SK-N-SH (cell line): Measurements from ENCODE around the gene SCAPER. TPM values are rescaled to one million over a fixed set of nuclear protein-coding genes. Genes with fewer than 3 reads are reported as not detected.

Experiments
- CTCF ChIA-PET: fragments of 300-600, 350-600 bp; formaldehyde crosslinking; extraction: SDS; loops from one replicate; lab custom pipeline; 2021; lab: Yijun Ruan, JAX
- POLR2A ChIA-PET: fragments of 350-600 bp; sonication (Branson Sonifier 250); formaldehyde crosslinking; extraction: SDS; loops from one replicate; lab custom pipeline; 2020; ENCODE audit warnings: antibody characterized with exemption, inconsistent platforms; lab: Yijun Ruan, JAX
- DNase-seq: peaks from one replicate; pipeline ENCODE4 v3.0.0; 2012
- H2AFZ ChIP-seq: fragments of 200-600 bp; sonication (generic); 2 replicates; pipeline ENCODE4 v1.8.1; 2016; ENCODE audit warnings: antibody characterized with exemption, mild to moderate bottlenecking, low read depth
- H3F3A ChIP-seq: fragments of 200-600 bp; sonication (generic); replicated peaks from 2 replicates; pipeline ENCODE3; 2016; ENCODE audit warnings: antibody characterized with exemption, mild to moderate bottlenecking; ENCODE audit not compliant: insufficient read depth
- H3K27ac ChIP-seq, 2 experiments: fragments of 200-500 bp in 1 of 2; fragments of 200-600 bp in 1 of 2; sonication (Bioruptor generic) in 1 of 2; sonication (generic), shearing (Covaris generic) in 1 of 2; 2 replicates each; pipeline versions ENCODE4 v1.5.1 to v1.6.1; 2014 to 2016; ENCODE audit warnings: low read depth in 2 of 2, inconsistent platforms in 1 of 2, low read length in 1 of 2, mild to moderate bottlenecking in 1 of 2, mixed read lengths in 1 of 2
- H3K27me3 ChIP-seq: fragments of 200-600 bp; sonication (generic), shearing (Covaris generic); 2 replicates; pipeline ENCODE4 v1.6.1; 2016; ENCODE audit warnings: mixed run types; ENCODE audit not compliant: insufficient read depth
- H3K36me3 ChIP-seq, 2 experiments: fragments of 200-500 bp in 1 of 2; fragments of 200-600 bp in 1 of 2; sonication (Bioruptor generic) in 1 of 2; sonication (generic) in 1 of 2; replicated peaks in 1 of 2; 2 replicates each; pipeline versions ENCODE3 to v1.5.1; 2014 to 2016; ENCODE audit warnings: low read length in 1 of 2, mild to moderate bottlenecking in 1 of 2; ENCODE audit not compliant: insufficient read depth in 2 of 2, control insufficient read depth in 1 of 2
- H3K4me1 ChIP-seq, 2 experiments: fragments of 200-500 bp in 1 of 2; fragments of 200-600 bp in 1 of 2; sonication (Bioruptor generic) in 1 of 2; sonication (generic), shearing (Covaris generic) in 1 of 2; 2 replicates each; pipeline versions ENCODE4 v1.5.1 to v1.6.1; 2014 to 2016; ENCODE audit warnings: low read depth in 1 of 2, low read length in 1 of 2, mixed run types in 1 of 2; ENCODE audit not compliant: insufficient read depth in 2 of 2, control insufficient read depth in 1 of 2
- H3K4me2 ChIP-seq: fragments of 200-600 bp; sonication (generic), shearing (Covaris generic); 2 replicates; pipeline ENCODE4 v1.6.1; 2017; ENCODE audit warnings: mixed run types
- H3K4me3 ChIP-seq, 2 experiments: fragments of 200-500 bp in 1 of 2; fragments of 200-600 bp in 1 of 2; sonication (Bioruptor generic) in 1 of 2; sonication (generic), shearing (Covaris generic) in 1 of 2; 2 replicates each; pipeline versions ENCODE4 v1.5.1 to v1.8.1; 2014 to 2016; ENCODE audit warnings: low read depth in 2 of 2, inconsistent platforms in 1 of 2, low read length in 1 of 2, mild to moderate bottlenecking in 1 of 2, mixed read lengths in 1 of 2, moderate library complexity in 1 of 2
- H3K79me2 ChIP-seq: fragments of 200-600 bp; sonication (generic); 2 replicates; pipeline ENCODE4 v1.8.1; 2017; ENCODE audit warnings: mild to moderate bottlenecking; ENCODE audit not compliant: insufficient read depth
- H3K9ac ChIP-seq: fragments of 200-600 bp; sonication (generic); 2 replicates; pipeline ENCODE4 v1.6.1; 2017; ENCODE audit warnings: mixed run types
- H3K9me2 ChIP-seq: fragments of 200-600 bp; sonication (generic); 2 replicates; pipeline ENCODE4 v1.6.1; 2017; ENCODE audit warnings: mixed run types
- H3K9me3 ChIP-seq: fragments of 200-600 bp; sonication (generic); 2 replicates; pipeline ENCODE4 v1.6.1; 2017; ENCODE audit warnings: mixed run types, mild to moderate bottlenecking, moderate library complexity
- H4K20me1 ChIP-seq: fragments of 200-600 bp; sonication (generic); 2 replicates; pipeline ENCODE4 v1.6.1; 2017; ENCODE audit warnings: mild to moderate bottlenecking, mixed run types; ENCODE audit not compliant: insufficient read depth
- CHD2 ChIP-seq: fragments of 150-350 bp; IDR thresholded peaks from 2 replicates; pipeline ENCODE4 v1.6.1; 2018; ENCODE audit warnings: low read length; ENCODE audit not compliant: partially characterized antibody
- EZH2phosphoT487 ChIP-seq: fragments of 200-600 bp; sonication (generic); IDR thresholded peaks from 2 replicates; pipeline ENCODE4 v1.6.1; 2017; ENCODE audit warnings: low read depth, mixed run types, mild to moderate bottlenecking, antibody characterized with exemption, moderate library complexity, borderline replicate concordance
- FOSL2 ChIP-seq: IDR thresholded peaks from 2 replicates; pipeline ENCODE4 v1.4.0; 2012; ENCODE audit warnings: low read depth, mild to moderate bottlenecking, moderate library complexity, borderline replicate concordance
- FOXM1 ChIP-seq: IDR thresholded peaks from 2 replicates; pipeline ENCODE4 v1.4.0; 2012; ENCODE audit warnings: low read depth, mild to moderate bottlenecking
- GABPA ChIP-seq: IDR thresholded peaks from 2 replicates; pipeline ENCODE4 v1.4.0; 2012; ENCODE audit warnings: low read depth, mild to moderate bottlenecking
- GATA2 ChIP-seq: sonication (generic); formaldehyde crosslinking; IDR thresholded peaks from 2 replicates; pipeline ENCODE4 v1.5.0; 2020; ENCODE audit warnings: mild to moderate bottlenecking, missing genetic modification reagents
- JUND ChIP-seq: IDR thresholded peaks from 2 replicates; pipeline ENCODE4 v1.4.0; 2012
- MEF2A ChIP-seq: IDR thresholded peaks from 2 replicates; pipeline ENCODE4 v1.4.0; 2012; ENCODE audit warnings: low read depth, borderline replicate concordance
- MXI1 ChIP-seq: IDR thresholded peaks from 2 replicates; pipeline ENCODE4 v1.6.1; 2012; ENCODE audit warnings: mild to moderate bottlenecking, low read depth, low read length, improper control_type of control experiment
- NFIC ChIP-seq: IDR thresholded peaks from 2 replicates; pipeline ENCODE4 v1.4.0; 2012; ENCODE audit warnings: borderline replicate concordance
- NRF1 ChIP-seq: IDR thresholded peaks from 2 replicates; pipeline ENCODE4 v1.6.1; 2012; ENCODE audit warnings: low read depth, mild to moderate bottlenecking, low read length
- RCOR1 ChIP-seq: fragments of 150-350 bp; IDR thresholded peaks from 2 replicates; pipeline ENCODE4 v1.6.1; 2017; ENCODE audit warnings: antibody characterized with exemption, low read length
- RFX5 ChIP-seq: IDR thresholded peaks from 2 replicates; pipeline ENCODE4 v1.6.1; 2012; ENCODE audit warnings: mild to moderate bottlenecking, improper control_type of control experiment, low read length
- RXRA ChIP-seq: IDR thresholded peaks from 2 replicates; pipeline ENCODE4 v1.4.0; 2012; ENCODE audit warnings: low read depth, mild to moderate bottlenecking, borderline replicate concordance
- SIN3A ChIP-seq: IDR thresholded peaks from 2 replicates; pipeline ENCODE4 v1.6.1; 2012; ENCODE audit warnings: low read depth, mild to moderate bottlenecking, low read length, moderate library complexity, borderline replicate concordance
- TAF1 ChIP-seq: IDR thresholded peaks from 2 replicates; pipeline ENCODE4 v1.6.1; 2012; ENCODE audit warnings: low read depth, mild to moderate bottlenecking, low read length, moderate library complexity, borderline replicate concordance
- TEAD4 ChIP-seq: IDR thresholded peaks from 2 replicates; pipeline ENCODE4 v1.4.0; 2012; ENCODE audit warnings: mild to moderate bottlenecking, borderline replicate concordance; ENCODE audit not compliant: insufficient read depth
- WGBS: methylation state at CpG from one replicate; pipeline ENCODE4 v1.1.6; 2017; ENCODE audit warnings: low lambda C conversion rate; 5-methylcytosine and 5-hydroxymethylcytosine counted together
- polyA plus RNA-seq, 3 experiments: library from polyadenylated mRNA; depleted of rRNA; stranded (reverse); fragments of >200 nt; gene quantifications; 2 replicates each; pipeline ENCODE4 v1.2.3, GENCODE V29; 2012
- TF ChIP-seq, protein P1 (sequence below): IDR thresholded peaks from 2 replicates; pipeline ENCODE4 v1.4.0; 2012; ENCODE audit warnings: low read depth, borderline replicate concordance
- TF ChIP-seq, protein P2 (sequence below): IDR thresholded peaks from 2 replicates; pipeline ENCODE4 v1.4.0; 2012; ENCODE audit warnings: low read depth
- TF ChIP-seq, protein P3 (sequence below): fragments of 200-600 bp; sonication (generic); IDR thresholded peaks from 2 replicates; pipeline ENCODE4 v1.6.1; 2017; ENCODE audit warnings: antibody characterized with exemption, mild to moderate bottlenecking, moderate library complexity
- TF ChIP-seq, protein P4 (sequence below): IDR thresholded peaks from 2 replicates; pipeline ENCODE4; 2012
- TF ChIP-seq, protein P5 (sequence below): IDR thresholded peaks from 2 replicates; pipeline ENCODE4 v1.4.0; 2012; ENCODE audit warnings: low read depth, borderline replicate concordance

The SCAPER gene
- polyA plus RNA-seq, 1 of the 3 experiments (the other 2 are of a cell fraction) = 1.8 TPM

DNA sequence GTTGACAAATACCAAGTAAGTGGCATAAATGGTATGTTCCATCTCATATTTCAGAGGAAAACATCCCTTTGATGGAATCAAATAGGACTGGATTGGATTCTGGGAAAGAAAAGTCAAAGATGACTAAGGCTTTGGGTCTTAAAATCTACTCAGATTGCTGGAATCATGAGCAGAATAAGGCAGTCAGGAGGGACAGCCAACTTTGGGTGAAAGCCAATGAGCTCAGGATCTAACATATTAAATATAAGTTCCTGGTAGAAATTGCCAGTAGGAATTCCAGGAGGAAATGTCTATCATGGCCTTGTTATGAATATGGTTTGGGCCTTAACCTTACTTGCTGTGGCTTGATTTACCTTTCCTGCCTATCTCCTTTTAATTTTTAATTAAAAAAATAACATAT lies 513.3 kb downstream of the SCAPER start:
- DNase-seq = no peak
- POLR2A ChIA-PET = no interaction called here
- CTCF ChIA-PET = no interaction called here

DNA sequence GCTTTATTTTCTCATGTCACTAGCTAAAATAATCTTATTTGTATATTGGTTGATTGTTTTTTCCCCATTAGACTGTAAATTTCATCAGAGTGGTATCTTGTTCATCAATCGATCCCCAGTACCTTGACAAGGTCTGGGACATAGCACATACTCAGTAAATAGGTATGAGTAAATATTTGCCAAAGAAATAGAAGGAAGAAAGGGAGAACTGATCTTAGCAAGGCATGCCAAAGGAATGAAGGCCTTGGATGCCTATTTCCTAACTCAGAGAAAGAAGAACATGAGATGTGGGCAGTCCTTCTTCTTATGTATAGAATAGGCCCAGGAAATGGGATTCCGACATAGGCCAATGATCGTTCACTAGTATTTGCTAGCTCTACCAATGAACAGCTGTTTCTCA lies 513.8 kb downstream of the SCAPER start:
- no peak overlapping the region for H3K4me2 ChIP-seq
- WGBS = 88% methylated on average over 3 of the region's 3 CpGs
- no peaks in the 10 kb centered on the region for H3K9me3 ChIP-seq
- no peak overlapping the region for H3K27ac ChIP-seq
- ChIA-PET POLR2A (no interaction called here), CTCF (no interaction called here)
- no peaks in the 10 kb centered on the region for H3K9me2 ChIP-seq
- no peaks in the 10 kb centered on the region for H3K36me3 ChIP-seq
- no peaks in the 10 kb centered on the region for H3K79me2 ChIP-seq
- DNase-seq = no peak
- H3K9ac ChIP-seq = no peak overlapping the region
- no peaks in the 10 kb centered on the region for H3F3A ChIP-seq
- no peaks in the 10 kb centered on the region for H4K20me1 ChIP-seq
- H3K4me1 ChIP-seq = peaks cover 0 to 7% of the 10 kb centered on the region in 2 experiments; a peak in 2 of 4 replicates
- H2AFZ ChIP-seq = no peak overlapping the region
- H3K4me3 ChIP-seq = no peak overlapping the region
- no peaks in the 10 kb centered on the region for H3K27me3 ChIP-seq
- TF ChIP-seq, protein P1, sequence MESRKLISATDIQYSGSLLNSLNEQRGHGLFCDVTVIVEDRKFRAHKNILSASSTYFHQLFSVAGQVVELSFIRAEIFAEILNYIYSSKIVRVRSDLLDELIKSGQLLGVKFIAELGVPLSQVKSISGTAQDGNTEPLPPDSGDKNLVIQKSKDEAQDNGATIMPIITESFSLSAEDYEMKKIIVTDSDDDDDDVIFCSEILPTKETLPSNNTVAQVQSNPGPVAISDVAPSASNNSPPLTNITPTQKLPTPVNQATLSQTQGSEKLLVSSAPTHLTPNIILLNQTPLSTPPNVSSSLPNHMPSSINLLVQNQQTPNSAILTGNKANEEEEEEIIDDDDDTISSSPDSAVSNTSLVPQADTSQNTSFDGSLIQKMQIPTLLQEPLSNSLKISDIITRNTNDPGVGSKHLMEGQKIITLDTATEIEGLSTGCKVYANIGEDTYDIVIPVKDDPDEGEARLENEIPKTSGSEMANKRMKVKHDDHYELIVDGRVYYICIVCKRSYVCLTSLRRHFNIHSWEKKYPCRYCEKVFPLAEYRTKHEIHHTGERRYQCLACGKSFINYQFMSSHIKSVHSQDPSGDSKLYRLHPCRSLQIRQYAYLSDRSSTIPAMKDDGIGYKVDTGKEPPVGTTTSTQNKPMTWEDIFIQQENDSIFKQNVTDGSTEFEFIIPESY = no peak
- TF ChIP-seq, protein P2, sequence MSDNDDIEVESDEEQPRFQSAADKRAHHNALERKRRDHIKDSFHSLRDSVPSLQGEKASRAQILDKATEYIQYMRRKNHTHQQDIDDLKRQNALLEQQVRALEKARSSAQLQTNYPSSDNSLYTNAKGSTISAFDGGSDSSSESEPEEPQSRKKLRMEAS = no peak
- TF ChIP-seq SIN3A (no peak), NFIC (no peak), GATA2 (CRISPR knock-in tag) (no peak), CHD2 (no peak), EZH2phosphoT487 (no peak), TAF1 (no peak), TEAD4 (no peak), RFX5 (no peak)
- TF ChIP-seq, protein P3, sequence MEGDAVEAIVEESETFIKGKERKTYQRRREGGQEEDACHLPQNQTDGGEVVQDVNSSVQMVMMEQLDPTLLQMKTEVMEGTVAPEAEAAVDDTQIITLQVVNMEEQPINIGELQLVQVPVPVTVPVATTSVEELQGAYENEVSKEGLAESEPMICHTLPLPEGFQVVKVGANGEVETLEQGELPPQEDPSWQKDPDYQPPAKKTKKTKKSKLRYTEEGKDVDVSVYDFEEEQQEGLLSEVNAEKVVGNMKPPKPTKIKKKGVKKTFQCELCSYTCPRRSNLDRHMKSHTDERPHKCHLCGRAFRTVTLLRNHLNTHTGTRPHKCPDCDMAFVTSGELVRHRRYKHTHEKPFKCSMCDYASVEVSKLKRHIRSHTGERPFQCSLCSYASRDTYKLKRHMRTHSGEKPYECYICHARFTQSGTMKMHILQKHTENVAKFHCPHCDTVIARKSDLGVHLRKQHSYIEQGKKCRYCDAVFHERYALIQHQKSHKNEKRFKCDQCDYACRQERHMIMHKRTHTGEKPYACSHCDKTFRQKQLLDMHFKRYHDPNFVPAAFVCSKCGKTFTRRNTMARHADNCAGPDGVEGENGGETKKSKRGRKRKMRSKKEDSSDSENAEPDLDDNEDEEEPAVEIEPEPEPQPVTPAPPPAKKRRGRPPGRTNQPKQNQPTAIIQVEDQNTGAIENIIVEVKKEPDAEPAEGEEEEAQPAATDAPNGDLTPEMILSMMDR = no peak

More for the DNA sequence above, 513.3 kb downstream of the SCAPER start:
- H3K9me3 ChIP-seq = no peaks in the 10 kb centered on the region
- H3F3A ChIP-seq = no peaks in the 10 kb centered on the region
- H3K4me2 ChIP-seq = no peak overlapping the region
- H3K36me3 ChIP-seq = no peaks in the 10 kb centered on the region
- no peaks in the 10 kb centered on the region for H3K79me2 ChIP-seq
- no peak overlapping the region for H3K27ac ChIP-seq
- TF ChIP-seq RCOR1 = no peak
- TF ChIP-seq MXI1 = no peak
- no peak for TF ChIP-seq TAF1
- TF ChIP-seq, protein P4, sequence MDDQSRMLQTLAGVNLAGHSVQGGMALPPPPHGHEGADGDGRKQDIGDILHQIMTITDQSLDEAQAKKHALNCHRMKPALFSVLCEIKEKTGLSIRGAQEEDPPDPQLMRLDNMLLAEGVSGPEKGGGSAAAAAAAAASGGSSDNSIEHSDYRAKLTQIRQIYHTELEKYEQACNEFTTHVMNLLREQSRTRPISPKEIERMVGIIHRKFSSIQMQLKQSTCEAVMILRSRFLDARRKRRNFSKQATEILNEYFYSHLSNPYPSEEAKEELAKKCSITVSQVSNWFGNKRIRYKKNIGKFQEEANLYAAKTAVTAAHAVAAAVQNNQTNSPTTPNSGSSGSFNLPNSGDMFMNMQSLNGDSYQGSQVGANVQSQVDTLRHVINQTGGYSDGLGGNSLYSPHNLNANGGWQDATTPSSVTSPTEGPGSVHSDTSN = no peak
- no peak for TF ChIP-seq NRF1
- TF ChIP-seq GABPA = no peak
- TF ChIP-seq, protein P5, sequence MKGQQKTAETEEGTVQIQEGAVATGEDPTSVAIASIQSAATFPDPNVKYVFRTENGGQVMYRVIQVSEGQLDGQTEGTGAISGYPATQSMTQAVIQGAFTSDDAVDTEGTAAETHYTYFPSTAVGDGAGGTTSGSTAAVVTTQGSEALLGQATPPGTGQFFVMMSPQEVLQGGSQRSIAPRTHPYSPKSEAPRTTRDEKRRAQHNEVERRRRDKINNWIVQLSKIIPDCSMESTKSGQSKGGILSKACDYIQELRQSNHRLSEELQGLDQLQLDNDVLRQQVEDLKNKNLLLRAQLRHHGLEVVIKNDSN = no peak
- TF ChIP-seq MEF2A = no peak
- no peak for TF ChIP-seq FOSL2
- TF ChIP-seq RXRA = no peak
- no peak for TF ChIP-seq JUND
- TF ChIP-seq FOXM1 = no peak
- TF ChIP-seq, protein P1 = no peak
- no peaks in the 10 kb centered on the region for H3K9me2 ChIP-seq
- no peaks in the 10 kb centered on the region for H3K27me3 ChIP-seq
- H3K4me3 ChIP-seq = no peak overlapping the region
- peaks cover 0 to 7% of the 10 kb centered on the region in 2 experiments; a peak in 2 of 4 replicates for H3K4me1 ChIP-seq
- H2AFZ ChIP-seq = no peak overlapping the region
- no peak overlapping the region for H3K9ac ChIP-seq
- H4K20me1 ChIP-seq = no peaks in the 10 kb centered on the region
